IPS-18a (cell line): Measurements from ENCODE around the gene IL4R.
"Not testable (repeated sequence)": the region's sequence is repeated elsewhere in the genome, so short reads cannot be mapped to it uniquely, and the experiment has no call there.

Experiments used
- H3K27ac ChIP-seq: one replicate; pipeline ENCODE4 v1.5.1; 2013; ENCODE audit warnings: low read length
- H3K27me3 ChIP-seq: one replicate; pipeline ENCODE4 v1.6.1; 2013; ENCODE audit warnings: mild to moderate bottlenecking, low read length; ENCODE audit not compliant: control insufficient read depth, insufficient read depth
- H3K36me3 ChIP-seq: one replicate; pipeline ENCODE4 v1.6.1; 2013; ENCODE audit warnings: low read depth, low read length; ENCODE audit not compliant: control insufficient read depth
- H3K4me1 ChIP-seq: one replicate; pipeline ENCODE4 v1.6.1; 2013; ENCODE audit warnings: low read depth, low read length; ENCODE audit not compliant: control insufficient read depth
- H3K4me3 ChIP-seq: one replicate; pipeline ENCODE4 v1.5.1; 2013; ENCODE audit warnings: low read length
- H3K9ac ChIP-seq: one replicate; pipeline ENCODE4 v1.6.1; 2013; ENCODE audit warnings: mild to moderate bottlenecking, low read length, moderate library complexity
- H3K9me3 ChIP-seq: one replicate; pipeline ENCODE4 v1.6.1; 2013; ENCODE audit warnings: low read depth, low read length; ENCODE audit not compliant: control insufficient read depth

Gene IL4R

GRCh38 chr16:27392671-27393070 is 78.9 kb downstream of the IL4R start:
- H3K27me3 ChIP-seq: no peaks in the 10 kb centered on the region
- no peak overlapping the region for H3K4me3 ChIP-seq
- no peaks in the 10 kb centered on the region for H3K4me1 ChIP-seq
- H3K36me3 ChIP-seq: no peaks in the 10 kb centered on the region
- H3K9ac ChIP-seq: no peak overlapping the region
- no peak overlapping the region for H3K27ac ChIP-seq
- H3K9me3 ChIP-seq: no peaks in the 10 kb centered on the region

GRCh38 chr16:27394516-27394915 is 80.7 kb downstream of the IL4R start:
- no peak overlapping the region for H3K4me3 ChIP-seq
- H3K9ac ChIP-seq: no peak overlapping the region
- H3K27ac ChIP-seq: no peak overlapping the region
- H3K9me3 ChIP-seq: no peaks in the 10 kb centered on the region
- H3K36me3 ChIP-seq: no peaks in the 10 kb centered on the region
- H3K27me3 ChIP-seq: no peaks in the 10 kb centered on the region
- H3K4me1 ChIP-seq: no peaks in the 10 kb centered on the region

GRCh38 chr16:27398341-27398893 is 84.6 kb downstream of the IL4R start:
- H3K27ac ChIP-seq, H3K4me3 ChIP-seq, H3K9me3 ChIP-seq, H3K36me3 ChIP-seq, H3K9ac ChIP-seq, H3K4me1 ChIP-seq, H3K27me3 ChIP-seq: not testable (repeated sequence)

- Histone ChIP-seq H3K4me3 (no peak overlapping the region), H3K27me3 (no peaks in the 10 kb centered on the region), H3K9me3 (no peaks in the 10 kb centered on the region), H3K27ac (no peak overlapping the region), H3K4me1 (no peaks in the 10 kb centered on the region), H3K36me3 (no peaks in the 10 kb centered on the region), H3K9ac (no peak overlapping the region)
Measured at GRCh38 chr16:27398894-27399853, 85.4 kb downstream of the IL4R start.

- Histone ChIP-seq H3K36me3 (no peaks in the 10 kb centered on the region), H3K9me3 (no peaks in the 10 kb centered on the region), H3K9ac (no peak overlapping the region), H3K4me1 (no peaks in the 10 kb centered on the region), H3K4me3 (no peak overlapping the region), H3K27ac (no peak overlapping the region), H3K27me3 (no peaks in the 10 kb centered on the region)
Measured at GRCh38 chr16:27399969-27400368, 86.2 kb downstream of the IL4R start.

- H3K36me3 ChIP-seq: no peaks in the 10 kb centered on the region
- no peak overlapping the region for H3K4me3 ChIP-seq
- no peaks in the 10 kb centered on the region for H3K4me1 ChIP-seq
- no peaks in the 10 kb centered on the region for H3K27me3 ChIP-seq
- no peak overlapping the region for H3K9ac ChIP-seq
- H3K27ac ChIP-seq: no peak overlapping the region
- no peaks in the 10 kb centered on the region for H3K9me3 ChIP-seq
Measured at GRCh38 chr16:27400751-27401620, 87.2 kb downstream of the IL4R start.

- Histone ChIP-seq H3K36me3 (no peaks in the 10 kb centered on the region), H3K4me3 (no peak within 1 kb of the TSS), H3K4me1 (peaks cover 3% of the 10 kb centered on the region), H3K27ac (no peak within 1 kb of the TSS), H3K27me3 (no peaks in the 10 kb centered on the region), H3K9ac (no peak within 1 kb of the TSS), H3K9me3 (no peaks in the 10 kb centered on the region)
Measured at GRCh38 chr16:27401768-27402568, 88.2 kb downstream of the IL4R start, which contains the start of gene IL21R. Gene IL21R (plus strand): TSS chr16:27402174. CDS start chr16:27430072, 27,898 bp downstream.

- Histone ChIP-seq H3K4me1 (peaks cover 3% of the 10 kb centered on the region), H3K27ac (no peak overlapping the region), H3K27me3 (no peaks in the 10 kb centered on the region), H3K9ac (no peak overlapping the region), H3K36me3 (no peaks in the 10 kb centered on the region), H3K9me3 (no peaks in the 10 kb centered on the region), H3K4me3 (no peak overlapping the region)
Measured at GRCh38 chr16:27402569-27402963, 88.8 kb downstream of the IL4R start.

GRCh38 chr16:27402964-27403600 is 89.3 kb downstream of the IL4R start:
- Histone ChIP-seq H3K9ac (no peak overlapping the region), H3K27me3 (no peaks in the 10 kb centered on the region), H3K36me3 (no peaks in the 10 kb centered on the region), H3K4me1 (peaks cover 3% of the 10 kb centered on the region), H3K9me3 (no peaks in the 10 kb centered on the region), H3K27ac (no peak overlapping the region), H3K4me3 (no peak overlapping the region)

GRCh38 chr16:27403601-27403992 is 89.8 kb downstream of the IL4R start:
- H3K27ac ChIP-seq: no peak overlapping the region
- peaks cover 3% of the 10 kb centered on the region for H3K4me1 ChIP-seq
- no peak overlapping the region for H3K4me3 ChIP-seq
- H3K27me3 ChIP-seq: no peaks in the 10 kb centered on the region
- H3K36me3 ChIP-seq: no peaks in the 10 kb centered on the region
- no peaks in the 10 kb centered on the region for H3K9me3 ChIP-seq
- no peak overlapping the region for H3K9ac ChIP-seq
